Measurements from ENCODE around the gene SMIM35.

Gene SMIM35

GRCh38 chr11:117962826-117963225 lies 123.9 kb downstream of the SMIM35 start:
- DNase-seq (ENCODE audit: low read depth): no peak
- TF ChIP-seq CTCF (IDR thresholded peaks at IDR 0.05; ENCODE audit: insufficient read depth, low read depth, low read length, missing control alignments): no peak
- no peak overlapping the region for H3K4me3 ChIP-seq (ENCODE audit: low read length)

DNA sequence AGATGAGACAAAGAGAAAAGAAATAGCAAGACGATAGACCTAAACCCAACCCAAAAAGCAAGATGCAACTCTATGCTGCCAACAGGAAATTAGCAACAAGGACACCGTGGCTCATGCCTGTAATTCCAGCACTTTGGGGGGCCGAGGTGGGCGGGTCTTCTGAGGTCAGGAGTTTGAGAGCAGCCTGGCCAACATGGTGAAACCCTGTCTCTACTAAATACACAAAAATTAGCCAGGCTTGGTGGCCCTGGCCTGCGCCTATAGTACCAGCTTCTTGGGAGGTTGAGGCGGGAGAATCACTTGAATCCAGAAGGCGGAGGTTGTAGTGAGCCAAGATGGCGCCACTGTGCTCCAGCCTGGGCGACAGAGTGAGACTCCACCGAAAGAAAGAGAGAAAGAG lies 124.9 kb downstream of the SMIM35 start:
- TF ChIP-seq CTCF (IDR thresholded peaks at IDR 0.05; ENCODE audit: insufficient read depth, low read depth, low read length, missing control alignments): no peak
- DNase-seq (ENCODE audit: low read depth): no peak
- H3K4me3 ChIP-seq (ENCODE audit: low read length): no peak overlapping the region

GRCh38 chr11:117960406-117960805 lies 126.4 kb downstream of the SMIM35 start:
- TF ChIP-seq CTCF (IDR thresholded peaks at IDR 0.05; ENCODE audit: insufficient read depth, low read depth, low read length, missing control alignments): no peak

GRCh38 chr11:117959438-117960149 lies 127.2 kb downstream of the SMIM35 start:
- no peak for TF ChIP-seq CTCF (IDR thresholded peaks at IDR 0.05; ENCODE audit: insufficient read depth, low read depth, low read length, missing control alignments)
- H3K4me3 ChIP-seq (ENCODE audit: low read length): no peak overlapping the region
- no peak for DNase-seq (ENCODE audit: low read depth)

More at GRCh38 chr11:117960406-117960805, 126.4 kb downstream of the SMIM35 start:
- no peak for DNase-seq (ENCODE audit: low read depth)
- no peak overlapping the region for H3K4me3 ChIP-seq (ENCODE audit: low read length)

GRCh38 chr11:117958949-117959348 lies 127.8 kb downstream of the SMIM35 start:
- DNase-seq (ENCODE audit: low read depth): no peak
- no peak for TF ChIP-seq CTCF (IDR thresholded peaks at IDR 0.05; ENCODE audit: insufficient read depth, low read depth, low read length, missing control alignments)
- H3K4me3 ChIP-seq (ENCODE audit: low read length): no peak overlapping the region

Data from epithelial cell of esophagus (primary cell).